ENCODE data around the gene GPC1.

DNA sequence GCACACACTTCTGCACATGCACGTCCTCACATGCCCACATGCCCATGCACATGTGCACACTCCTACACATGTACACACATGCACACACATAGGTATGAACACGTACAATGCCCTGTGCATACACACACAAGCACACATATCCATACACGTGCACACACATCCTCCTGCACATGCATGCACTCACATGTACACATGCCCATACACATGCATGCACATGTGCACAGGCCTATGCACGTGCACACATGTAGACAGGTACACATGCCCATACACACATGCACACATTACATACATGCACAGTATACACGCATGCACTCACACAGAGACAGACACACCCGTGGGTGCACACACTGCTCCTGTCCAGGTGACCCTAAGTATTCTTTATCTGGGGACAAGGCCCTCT lies 34.3 kb downstream of the GPC1 start:
- TF ChIP-seq, protein P1, sequence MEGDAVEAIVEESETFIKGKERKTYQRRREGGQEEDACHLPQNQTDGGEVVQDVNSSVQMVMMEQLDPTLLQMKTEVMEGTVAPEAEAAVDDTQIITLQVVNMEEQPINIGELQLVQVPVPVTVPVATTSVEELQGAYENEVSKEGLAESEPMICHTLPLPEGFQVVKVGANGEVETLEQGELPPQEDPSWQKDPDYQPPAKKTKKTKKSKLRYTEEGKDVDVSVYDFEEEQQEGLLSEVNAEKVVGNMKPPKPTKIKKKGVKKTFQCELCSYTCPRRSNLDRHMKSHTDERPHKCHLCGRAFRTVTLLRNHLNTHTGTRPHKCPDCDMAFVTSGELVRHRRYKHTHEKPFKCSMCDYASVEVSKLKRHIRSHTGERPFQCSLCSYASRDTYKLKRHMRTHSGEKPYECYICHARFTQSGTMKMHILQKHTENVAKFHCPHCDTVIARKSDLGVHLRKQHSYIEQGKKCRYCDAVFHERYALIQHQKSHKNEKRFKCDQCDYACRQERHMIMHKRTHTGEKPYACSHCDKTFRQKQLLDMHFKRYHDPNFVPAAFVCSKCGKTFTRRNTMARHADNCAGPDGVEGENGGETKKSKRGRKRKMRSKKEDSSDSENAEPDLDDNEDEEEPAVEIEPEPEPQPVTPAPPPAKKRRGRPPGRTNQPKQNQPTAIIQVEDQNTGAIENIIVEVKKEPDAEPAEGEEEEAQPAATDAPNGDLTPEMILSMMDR (IDR thresholded peaks at IDR 0.05; ENCODE audit: insufficient read depth, low read depth, low read length) = no peak
- TF ChIP-seq EZH2 (IDR thresholded peaks at IDR 0.05; ENCODE audit: insufficient read depth, low read length) = no peak

Data from astrocyte (in vitro differentiated cells and primary cell).